ENCODE measurements around the gene PLCH2. TPM values are rescaled to one million over a fixed set of nuclear protein-coding genes. Genes with fewer than 3 reads are reported as not detected.

Gene PLCH2
- total and polyA plus RNA-seq, 2 donors (not counting 3 experiments of a cell fraction or from before 2014, with no cell fraction given): 0.19 to 0.31 TPM

DNA sequence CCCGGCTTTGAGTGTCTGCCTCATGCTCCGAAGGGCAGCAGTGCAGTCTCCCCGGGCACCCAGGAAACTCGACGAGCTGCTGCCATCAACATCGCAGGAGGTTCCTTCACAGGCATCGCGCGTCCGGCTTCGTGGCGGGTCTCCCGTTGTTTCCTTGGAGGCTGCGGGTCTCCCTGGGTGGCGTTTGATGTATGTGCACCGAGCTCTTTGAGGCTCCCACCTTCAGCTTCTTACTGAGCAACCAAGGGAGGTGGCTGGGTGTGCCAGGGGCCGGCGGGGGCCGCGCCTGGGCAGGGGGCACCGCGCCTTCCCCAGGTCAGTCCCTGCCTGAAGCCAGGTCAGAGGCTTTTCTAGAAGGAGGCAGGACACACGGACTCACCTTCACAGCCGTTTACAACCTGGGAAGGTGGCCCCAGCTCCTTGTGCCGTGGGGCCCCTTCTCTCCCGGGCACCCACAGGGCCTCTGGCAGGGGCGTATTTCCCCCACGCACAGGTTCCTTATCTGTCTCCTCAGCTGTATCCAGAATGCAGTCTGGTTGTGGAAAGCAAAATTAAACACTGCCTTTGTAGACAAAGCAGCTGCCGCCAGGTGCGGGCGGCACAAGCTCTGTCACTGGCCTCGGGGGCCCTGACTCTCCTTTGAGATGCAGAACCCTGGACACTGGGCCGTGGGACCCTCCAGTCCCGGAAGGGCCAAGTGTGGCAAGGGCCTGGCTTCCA lies 42.0 kb upstream of the PLCH2 start:
- intact Hi-C loops (cut with micrococcal nuclease): no loop called here
- Histone ChIP-seq H2AFZ (ENCODE audit: low read depth, low read length) (no peak overlapping the region), H3K4me1 (ENCODE audit: control insufficient read depth, extremely low read depth, insufficient read depth, low read length) (no peaks in the 10 kb centered on the region), H3K9me3 (replicated peaks; ENCODE audit: control insufficient read depth, insufficient read depth, low read length) (no peaks in the 10 kb centered on the region), H3K9ac (replicated peaks; ENCODE audit: extremely low read depth, insufficient read depth, low read length) (no peak overlapping the region), H3K36me3 (ENCODE audit: control insufficient read depth in 2 of 2, extremely low read depth in 1 of 2, insufficient read depth in 2 of 2, low read length in 2 of 2) (no peaks in the 10 kb centered on the region), H3K4me2 (ENCODE audit: insufficient read depth, low read length) (no peak overlapping the region), H3K27ac (ENCODE audit: insufficient read depth, low read depth, low read length) (no peak overlapping the region), H4K20me1 (replicated peaks; ENCODE audit: control insufficient read depth, extremely low read depth, insufficient read depth, low read length) (no peaks in the 10 kb centered on the region), H3K27me3 (ENCODE audit: control insufficient read depth in 2 of 2, insufficient read depth in 2 of 2, low read length in 2 of 2) (no peaks in the 10 kb centered on the region), H3K9me1 (replicated peaks; ENCODE audit: control insufficient read depth, extremely low read depth, insufficient read depth, low read length) (no peaks in the 10 kb centered on the region), H3K4me3 (replicated peaks in 1 of 3; ENCODE audit: insufficient read depth in 1 of 3, low read depth in 1 of 3, low read length in 3 of 3) (no peak overlapping the region), H3K79me2 (ENCODE audit: control insufficient read depth, insufficient read depth, low read length) (no peaks in the 10 kb centered on the region)
- BruUV-seq (replicated peaks): no TSS peak
- CTCF ChIA-PET: no interaction called here
- POLR2A ChIA-PET: no interaction called here
- no peak for FAIRE-seq
- no peak for DNase-seq (ENCODE audit: low read depth, low spot score)
- TF ChIP-seq GATA2 (IDR thresholded peaks at IDR 0.05; ENCODE audit: insufficient read depth, insufficient read length, low read depth, low read length) (no peak), POLR2AphosphoS5 (IDR thresholded peaks at IDR 0.05; ENCODE audit: insufficient read depth, low read depth, low read length) (no peak), MYC (IDR thresholded peaks at IDR 0.05; ENCODE audit: low read depth, low read length) (no peak), FOS (IDR thresholded peaks at IDR 0.05; ENCODE audit: borderline replicate concordance, insufficient read depth, low read length) (no peak), POLR2A (IDR thresholded peaks at IDR 0.05; ENCODE audit: low read depth, low read length) (no peak), EZH2 (IDR thresholded peaks at IDR 0.05; ENCODE audit: borderline replicate concordance, low read depth, low read length, severe bottlenecking) (no peak), JUN (IDR thresholded peaks at IDR 0.05; ENCODE audit: borderline replicate concordance, insufficient read depth, insufficient read length, low read depth) (no peak)
- TF ChIP-seq, protein P1, sequence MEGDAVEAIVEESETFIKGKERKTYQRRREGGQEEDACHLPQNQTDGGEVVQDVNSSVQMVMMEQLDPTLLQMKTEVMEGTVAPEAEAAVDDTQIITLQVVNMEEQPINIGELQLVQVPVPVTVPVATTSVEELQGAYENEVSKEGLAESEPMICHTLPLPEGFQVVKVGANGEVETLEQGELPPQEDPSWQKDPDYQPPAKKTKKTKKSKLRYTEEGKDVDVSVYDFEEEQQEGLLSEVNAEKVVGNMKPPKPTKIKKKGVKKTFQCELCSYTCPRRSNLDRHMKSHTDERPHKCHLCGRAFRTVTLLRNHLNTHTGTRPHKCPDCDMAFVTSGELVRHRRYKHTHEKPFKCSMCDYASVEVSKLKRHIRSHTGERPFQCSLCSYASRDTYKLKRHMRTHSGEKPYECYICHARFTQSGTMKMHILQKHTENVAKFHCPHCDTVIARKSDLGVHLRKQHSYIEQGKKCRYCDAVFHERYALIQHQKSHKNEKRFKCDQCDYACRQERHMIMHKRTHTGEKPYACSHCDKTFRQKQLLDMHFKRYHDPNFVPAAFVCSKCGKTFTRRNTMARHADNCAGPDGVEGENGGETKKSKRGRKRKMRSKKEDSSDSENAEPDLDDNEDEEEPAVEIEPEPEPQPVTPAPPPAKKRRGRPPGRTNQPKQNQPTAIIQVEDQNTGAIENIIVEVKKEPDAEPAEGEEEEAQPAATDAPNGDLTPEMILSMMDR (IDR thresholded peaks at IDR 0.05; ENCODE audit: extremely low read depth in 1 of 2, insufficient read depth in 1 of 2, low read depth in 1 of 2, low read length in 2 of 2): no peak
- TF ChIP-seq, protein P2, sequence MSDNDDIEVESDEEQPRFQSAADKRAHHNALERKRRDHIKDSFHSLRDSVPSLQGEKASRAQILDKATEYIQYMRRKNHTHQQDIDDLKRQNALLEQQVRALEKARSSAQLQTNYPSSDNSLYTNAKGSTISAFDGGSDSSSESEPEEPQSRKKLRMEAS (IDR thresholded peaks at IDR 0.05; ENCODE audit: insufficient read depth, insufficient read length): no peak
- dilution Hi-C loops (cut with MboI; ENCODE audit: extremely low pct_ligation_motif_present, low sequenced_read_pairs): no loop called here

Data from endothelial cell of umbilical vein (primary cell).